HEK293 (cell line): ENCODE results near the gene KRT36.

Source experiments
- CTCF ChIA-PET: fragments of 350-600 bp; formaldehyde crosslinking; extraction: SDS; loops from one replicate; lab custom pipeline; 2021; ENCODE audit warnings: antibody characterized with exemption; lab: Yijun Ruan, JAX
- POLR2A ChIA-PET: fragments of 300-600 bp; formaldehyde crosslinking; extraction: SDS; loops from one replicate; lab custom pipeline; 2020; ENCODE audit warnings: antibody characterized with exemption, inconsistent platforms; lab: Yijun Ruan, JAX
- H3K27ac ChIP-seq: fragments of 200-500 bp; sonication (Bioruptor generic); 2 replicates; pipeline ENCODE4 v1.5.1; 2014; ENCODE audit warnings: low read depth, low read length, control low read depth, inconsistent platforms; ENCODE audit errors: extremely low read depth
- H3K36me3 ChIP-seq, 2 experiments: fragments of 200-500 bp in 1 of 2; sonication (Bioruptor generic) in 1 of 2; 1 replicate in 1 of 2; 2 replicates in 1 of 2; pipeline ENCODE4 v1.5.1; 2014 to 2017; ENCODE audit warnings: inconsistent platforms in 2 of 2, low read length in 2 of 2; ENCODE audit not compliant: control insufficient read depth in 2 of 2, insufficient read depth in 1 of 2
- H3K4me1 ChIP-seq: fragments of 200-500 bp; sonication (Bioruptor generic); 2 replicates; pipeline ENCODE4 v1.5.1; 2014; ENCODE audit warnings: mild to moderate bottlenecking, low read length, inconsistent platforms; ENCODE audit not compliant: control insufficient read depth, insufficient read depth
- H3K4me3 ChIP-seq: 2 replicates; pipeline ENCODE4 v1.5.1; 2011; ENCODE audit warnings: low read depth, mild to moderate bottlenecking, control low read depth, low read length, moderate library complexity
- H3K9me3 ChIP-seq: fragments of 200-500 bp; sonication (Bioruptor generic); 2 replicates; pipeline ENCODE4 v1.5.1; 2014; ENCODE audit warnings: low read depth, low read length, inconsistent platforms; ENCODE audit not compliant: control insufficient read depth, insufficient read depth
- ATF2 ChIP-seq: fragments of 450-650 bp; formaldehyde crosslinking; IDR thresholded peaks from 2 replicates; pipeline ENCODE4 v1.5.1; 2016; ENCODE audit warnings: missing biosample characterization, missing genetic modification characterization, low read depth
- GLIS1 ChIP-seq: fragments of 450-650 bp; formaldehyde crosslinking; IDR thresholded peaks from 2 replicates; pipeline ENCODE4 v1.5.1; 2016; ENCODE audit warnings: missing biosample characterization, missing genetic modification characterization
- IKZF3 ChIP-seq: fragments of 450-650 bp; IDR thresholded peaks from 2 replicates; pipeline ENCODE4 v1.5.0; 2018; ENCODE audit warnings: missing biosample characterization, mild to moderate bottlenecking, missing genetic modification characterization, moderate library complexity
- OSR2 ChIP-seq: fragments of 450-650 bp; formaldehyde crosslinking; IDR thresholded peaks from 2 replicates; pipeline ENCODE4 v1.5.1; 2016; ENCODE audit warnings: missing biosample characterization, missing genetic modification characterization
- PATZ1 ChIP-seq: fragments of 450-650 bp; formaldehyde crosslinking; IDR thresholded peaks from 2 replicates; pipeline ENCODE4 v1.5.1; 2016; ENCODE audit warnings: missing biosample characterization, missing genetic modification characterization
- PRDM10 ChIP-seq: fragments of 450-650 bp; formaldehyde crosslinking; IDR thresholded peaks from 2 replicates; pipeline ENCODE4 v1.5.1; 2016; ENCODE audit warnings: missing biosample characterization, missing genetic modification characterization
- PRDM4 ChIP-seq: fragments of 450-650 bp; formaldehyde crosslinking; IDR thresholded peaks from 2 replicates; pipeline ENCODE4 v1.5.1; 2017; ENCODE audit warnings: missing biosample characterization, missing genetic modification characterization
- SCRT2 ChIP-seq: fragments of 450-650 bp; formaldehyde crosslinking; IDR thresholded peaks from 2 replicates; pipeline ENCODE4 v1.5.1; 2016; ENCODE audit warnings: missing biosample characterization, missing genetic modification characterization
- TCF7L2 ChIP-seq: IDR thresholded peaks from 2 replicates; pipeline ENCODE4 v1.6.1; 2011; ENCODE audit warnings: low read depth, mild to moderate bottlenecking, inconsistent platforms, low read length, moderate library complexity, borderline replicate concordance
- ZFP69B ChIP-seq: fragments of 450-650 bp; formaldehyde crosslinking; IDR thresholded peaks from 2 replicates; pipeline ENCODE4 v1.5.1; 2016; ENCODE audit warnings: missing biosample characterization, missing genetic modification characterization
- ZNF140 ChIP-seq: fragments of 450-650 bp; formaldehyde crosslinking; IDR thresholded peaks from 2 replicates; pipeline ENCODE4 v1.5.1; 2016; ENCODE audit warnings: missing biosample characterization, missing genetic modification characterization
- ZNF292 ChIP-seq: fragments of 450-650 bp; formaldehyde crosslinking; IDR thresholded peaks from 2 replicates; pipeline ENCODE4 v1.5.1; 2016; ENCODE audit warnings: low read depth, missing biosample characterization, missing genetic modification characterization, borderline replicate concordance
- ZNF302 ChIP-seq: fragments of 450-650 bp; formaldehyde crosslinking; IDR thresholded peaks from 2 replicates; pipeline ENCODE4 v1.5.1; 2016; ENCODE audit warnings: missing biosample characterization, missing genetic modification characterization, low read depth
- ZNF473 ChIP-seq: fragments of 450-650 bp; formaldehyde crosslinking; IDR thresholded peaks from 2 replicates; pipeline ENCODE4 v1.5.1; 2017; ENCODE audit warnings: missing biosample characterization, missing genetic modification characterization
- ZNF501 ChIP-seq: fragments of 450-650 bp; formaldehyde crosslinking; IDR thresholded peaks from 2 replicates; pipeline ENCODE4 v1.5.1; 2016; ENCODE audit warnings: missing biosample characterization, missing genetic modification characterization
- ZNF600 ChIP-seq: fragments of 450-650 bp; formaldehyde crosslinking; IDR thresholded peaks from 2 replicates; pipeline ENCODE4 v1.5.1; 2016; ENCODE audit warnings: missing biosample characterization, missing genetic modification characterization
- ZNF639 ChIP-seq: fragments of 450-650 bp; formaldehyde crosslinking; IDR thresholded peaks from 2 replicates; pipeline ENCODE4 v1.5.1; 2016; ENCODE audit warnings: missing biosample characterization, missing genetic modification characterization
- ZNF692 ChIP-seq: fragments of 450-650 bp; formaldehyde crosslinking; IDR thresholded peaks from 2 replicates; pipeline ENCODE4 v1.5.1; 2016; ENCODE audit warnings: missing biosample characterization, missing genetic modification characterization
- ZNF776 ChIP-seq: fragments of 450-650 bp; formaldehyde crosslinking; IDR thresholded peaks from 2 replicates; pipeline ENCODE4 v1.5.0; 2017; ENCODE audit warnings: missing biosample characterization, missing genetic modification characterization, borderline replicate concordance
- ZNF777 ChIP-seq: fragments of 450-650 bp; formaldehyde crosslinking; IDR thresholded peaks from 2 replicates; pipeline ENCODE4 v1.5.1; 2017; ENCODE audit warnings: missing biosample characterization, missing genetic modification characterization, borderline replicate concordance
- ZSCAN18 ChIP-seq: fragments of 450-650 bp; formaldehyde crosslinking; IDR thresholded peaks from 2 replicates; pipeline ENCODE4 v1.5.1; 2016; ENCODE audit warnings: missing biosample characterization, missing genetic modification characterization
- ZSCAN30 ChIP-seq: fragments of 450-650 bp; IDR thresholded peaks from 2 replicates; pipeline ENCODE4 v1.5.1; 2018; ENCODE audit warnings: missing biosample characterization, mild to moderate bottlenecking, missing genetic modification characterization, moderate library complexity

KRT36 gene

GRCh38 chr17:41504246-41504977 is 14.7 kb upstream of the KRT36 start:
- Histone ChIP-seq H3K4me3 (no peak overlapping the region), H3K9me3 (no peaks in the 10 kb centered on the region), H3K27ac (peak overlapping the region; percentile 76), H3K4me1 (peaks cover 12% of the 10 kb centered on the region), H3K36me3 (no peaks in the 10 kb centered on the region)
- ChIA-PET CTCF (interaction anchor here (1.2 to 7.3 kb wide), 2 partner anchors 44 to 158 kb away, joined by 4 to 47 read pairs; no protein-coding TSS in a partner anchor), POLR2A (no interaction called here)
- TF ChIP-seq ZNF292 (tag by site-specific recombination) (no peak), ZNF473 (no peak), ZNF776 (tag by site-specific recombination) (no peak), PRDM4 (tag by site-specific recombination) (0 out of 2 replicates have a peak, but pooled peaks have one; percentile 13), IKZF3 (tag by site-specific recombination) (peak; percentile 76), PRDM10 (tag by site-specific recombination) (peak; percentile 16; the same call in 1 of the 2 replicates), SCRT2 (tag by site-specific recombination) (peak; percentile 46), PATZ1 (0 out of 2 replicates have a peak, but pooled peaks have one; percentile 23), ZNF600 (tag by site-specific recombination) (peak; percentile 20; the same call in 1 of the 2 replicates), ZNF777 (tag by site-specific recombination) (no peak), ZNF692 (tag by site-specific recombination) (0 out of 2 replicates have a peak, but pooled peaks have one; percentile 16), ZNF501 (no peak), ZNF639 (no peak), ZSCAN18 (tag by site-specific recombination) (no peak), ZNF140 (tag by site-specific recombination) (no peak), ZSCAN30 (tag by site-specific recombination) (peak; percentile 81; the same call in 1 of the 2 replicates), ATF2 (tag by site-specific recombination) (peak; percentile 39), TCF7L2 (no peak), GLIS1 (0 out of 2 replicates have a peak, but pooled peaks have one; percentile 6), ZNF302 (no peak), ZFP69B (tag by site-specific recombination) (peak; percentile 45; the same call in 1 of the 2 replicates), OSR2 (tag by site-specific recombination) (peak; percentile 85)
